ENCODE measurements around the gene DOCK4.

DOCK4 gene

GRCh38 chr7:112052498-112052897, 153.7 kb downstream of the DOCK4 start:
- no peak overlapping the region for H3K4me3 ChIP-seq (ENCODE audit: low read depth, low read length)
- TF ChIP-seq, protein P1, sequence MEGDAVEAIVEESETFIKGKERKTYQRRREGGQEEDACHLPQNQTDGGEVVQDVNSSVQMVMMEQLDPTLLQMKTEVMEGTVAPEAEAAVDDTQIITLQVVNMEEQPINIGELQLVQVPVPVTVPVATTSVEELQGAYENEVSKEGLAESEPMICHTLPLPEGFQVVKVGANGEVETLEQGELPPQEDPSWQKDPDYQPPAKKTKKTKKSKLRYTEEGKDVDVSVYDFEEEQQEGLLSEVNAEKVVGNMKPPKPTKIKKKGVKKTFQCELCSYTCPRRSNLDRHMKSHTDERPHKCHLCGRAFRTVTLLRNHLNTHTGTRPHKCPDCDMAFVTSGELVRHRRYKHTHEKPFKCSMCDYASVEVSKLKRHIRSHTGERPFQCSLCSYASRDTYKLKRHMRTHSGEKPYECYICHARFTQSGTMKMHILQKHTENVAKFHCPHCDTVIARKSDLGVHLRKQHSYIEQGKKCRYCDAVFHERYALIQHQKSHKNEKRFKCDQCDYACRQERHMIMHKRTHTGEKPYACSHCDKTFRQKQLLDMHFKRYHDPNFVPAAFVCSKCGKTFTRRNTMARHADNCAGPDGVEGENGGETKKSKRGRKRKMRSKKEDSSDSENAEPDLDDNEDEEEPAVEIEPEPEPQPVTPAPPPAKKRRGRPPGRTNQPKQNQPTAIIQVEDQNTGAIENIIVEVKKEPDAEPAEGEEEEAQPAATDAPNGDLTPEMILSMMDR (IDR thresholded peaks at IDR 0.05; ENCODE audit: low read depth, low read length): no peak

DNA sequence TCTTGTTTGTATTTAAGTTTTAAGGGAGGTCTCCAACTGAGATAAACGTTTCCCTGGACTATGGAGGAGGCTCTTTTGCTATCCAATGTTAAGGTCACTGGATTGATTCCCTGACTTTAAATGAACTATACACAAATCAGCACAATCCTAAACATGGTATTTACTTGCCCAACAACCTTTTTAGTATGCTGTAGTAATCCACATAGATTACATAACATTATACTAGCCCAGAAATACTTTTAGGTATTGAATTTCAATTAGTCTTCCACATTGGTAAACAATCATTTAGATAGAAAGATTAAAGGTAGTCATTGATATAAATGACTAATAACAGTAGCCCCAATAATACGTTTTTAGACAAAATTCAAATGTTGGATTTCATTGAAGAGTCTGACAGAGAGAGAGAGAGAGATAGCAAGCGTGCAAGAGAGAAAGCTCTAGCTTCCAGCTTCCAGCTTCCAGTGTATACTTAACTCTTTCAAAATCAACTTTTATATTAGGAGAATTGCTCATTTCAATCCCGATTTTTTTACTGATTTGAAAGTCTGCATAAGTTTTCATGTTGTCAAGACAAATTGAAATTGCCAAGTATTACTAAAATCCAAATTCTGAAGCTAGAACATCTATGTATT, 155.8 kb downstream of the DOCK4 start:
- H3K4me3 ChIP-seq (ENCODE audit: low read depth, low read length): no peak overlapping the region
- TF ChIP-seq, protein P1 (IDR thresholded peaks at IDR 0.05; ENCODE audit: low read depth, low read length): no peak

DNA sequence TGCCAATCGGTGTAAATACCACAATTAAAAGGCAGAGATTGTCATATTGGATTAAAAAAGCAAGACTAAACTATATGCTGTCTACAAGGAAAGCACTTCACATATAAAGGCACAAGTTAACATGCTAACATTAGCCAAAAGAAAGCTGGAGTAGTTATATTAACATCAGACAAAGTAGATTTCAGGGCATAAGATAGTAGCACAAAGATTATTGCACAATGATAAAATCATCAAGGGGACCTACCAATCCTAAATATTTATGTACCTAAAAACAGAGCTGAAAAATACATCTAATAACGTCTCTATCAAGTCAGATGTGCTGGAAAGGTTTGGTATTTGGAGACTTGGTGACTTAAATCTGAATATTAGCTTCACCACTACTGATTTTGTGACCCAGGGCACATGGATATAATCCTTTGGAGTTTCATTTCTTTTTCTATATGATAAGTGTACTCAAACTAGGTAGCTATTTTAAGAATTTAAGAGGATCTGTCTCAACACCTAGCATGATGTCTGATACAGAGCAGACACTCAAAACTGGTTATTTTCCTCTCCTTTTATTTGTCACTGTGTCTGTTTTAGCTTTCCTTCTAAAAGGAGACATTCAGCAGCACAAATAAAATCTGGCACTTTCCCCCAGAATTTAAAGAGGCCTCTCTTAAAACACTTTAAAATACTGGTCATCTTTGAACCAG, 156.5 kb downstream of the DOCK4 start:
- no peak overlapping the region for H3K4me3 ChIP-seq (ENCODE audit: low read depth, low read length)
- TF ChIP-seq, protein P1 (IDR thresholded peaks at IDR 0.05; ENCODE audit: low read depth, low read length): no peak

DNA sequence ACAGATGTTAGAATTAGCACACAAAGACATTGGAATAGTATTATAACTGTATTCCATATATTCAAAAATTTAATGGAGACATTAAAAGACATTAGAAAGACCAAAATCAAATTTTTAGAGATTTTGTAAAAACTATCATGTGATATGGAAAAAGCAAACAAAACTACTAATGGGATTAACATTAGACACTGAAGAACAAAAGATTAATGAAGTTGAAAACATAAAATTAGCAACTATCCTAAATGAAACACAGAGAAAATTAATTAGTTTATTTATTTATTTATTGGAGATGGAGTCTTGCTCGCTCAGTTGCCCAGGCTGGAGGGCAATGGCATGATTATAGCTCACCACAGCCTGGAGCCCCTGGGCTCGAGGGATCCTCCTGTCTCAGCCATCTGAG, 158.8 kb downstream of the DOCK4 start:
- TF ChIP-seq, protein P1 (IDR thresholded peaks at IDR 0.05; ENCODE audit: low read depth, low read length): no peak
- H3K4me3 ChIP-seq (ENCODE audit: low read depth, low read length): no peak overlapping the region

DNA sequence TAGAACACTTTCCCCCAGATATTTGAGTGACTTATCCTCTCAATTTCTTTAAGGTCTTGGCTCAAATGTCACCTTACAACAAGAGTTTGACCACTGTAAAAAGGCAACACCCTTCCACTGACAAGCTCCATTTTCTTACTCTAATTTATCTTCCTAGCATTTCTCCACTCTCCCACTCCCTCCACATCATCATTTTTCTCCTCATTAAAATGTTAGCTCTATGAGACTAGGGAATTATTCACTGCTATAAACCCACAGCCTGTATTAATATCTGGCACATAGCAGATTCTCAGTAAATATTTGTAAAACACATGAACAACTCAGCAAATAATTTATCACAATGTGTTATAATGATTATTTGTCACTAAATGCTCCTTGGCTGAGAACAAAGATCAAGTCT, 161.0 kb downstream of the DOCK4 start:
- H3K4me3 ChIP-seq (ENCODE audit: low read depth, low read length): no peak overlapping the region
- TF ChIP-seq, protein P1 (IDR thresholded peaks at IDR 0.05; ENCODE audit: low read depth, low read length): no peak

DNA sequence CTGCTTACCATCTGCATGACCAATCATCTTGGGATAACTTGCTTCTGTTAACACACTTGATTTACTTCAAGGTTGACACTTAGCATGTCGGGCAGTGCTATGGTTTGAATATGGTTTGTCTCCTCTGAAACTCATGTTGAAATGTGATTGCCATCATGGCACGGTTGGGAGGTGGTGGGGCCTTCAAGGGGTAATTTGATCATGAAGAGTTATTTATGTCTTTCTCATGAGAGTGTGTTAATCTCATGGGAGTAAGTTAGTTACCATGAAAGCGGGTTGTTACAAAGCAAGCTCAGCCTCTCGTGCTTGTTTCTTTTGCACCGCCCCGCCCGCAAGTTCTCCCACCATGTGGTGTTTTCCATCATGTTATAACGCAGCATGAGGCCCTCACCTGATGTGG, 163.6 kb downstream of the DOCK4 start:
- TF ChIP-seq, protein P1 (IDR thresholded peaks at IDR 0.05; ENCODE audit: low read depth, low read length): no peak

DNA sequence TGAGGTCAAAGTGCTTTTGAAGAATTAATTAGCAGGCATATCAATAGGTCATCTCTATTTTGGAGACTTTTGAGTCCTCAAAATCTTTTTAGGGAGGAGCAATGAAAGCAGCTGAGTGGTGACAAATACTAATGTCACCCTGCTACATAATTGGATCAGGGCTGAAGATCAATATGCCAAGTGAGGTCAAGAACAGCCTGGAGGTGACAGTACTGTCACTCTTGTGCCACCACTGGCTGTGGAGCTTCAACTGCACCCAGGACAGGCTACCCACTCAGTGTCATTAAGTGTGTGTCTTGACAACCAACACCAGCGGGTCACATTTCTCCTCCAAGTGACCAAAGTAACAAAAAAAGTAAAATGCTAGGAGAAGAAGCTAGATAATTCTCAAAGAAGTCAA, 167.8 kb downstream of the DOCK4 start:
- TF ChIP-seq, protein P1 (IDR thresholded peaks at IDR 0.05; ENCODE audit: low read depth, low read length): no peak
- H3K4me3 ChIP-seq (ENCODE audit: low read depth, low read length): no peak overlapping the region

More for the DNA sequence above, 163.6 kb downstream of the DOCK4 start:
- H3K4me3 ChIP-seq (ENCODE audit: low read depth, low read length): no peak overlapping the region

Data from WI38 (cell line).